GM21390 (cell line): ENCODE results near the gene SPANXN1.
"Not testable (repeated sequence)": the region's sequence is repeated elsewhere in the genome, so short reads cannot be mapped to it uniquely, and the experiment has no call there.

ENCODE experiments used
- ATAC-seq: cut with Tn5 transposase; IDR thresholded peaks from one replicate; pipeline ENCODE4 v1.9.1; 2021; ENCODE audit not compliant: unreplicated experiment

Gene SPANXN1

GRCh38 chrX:145247203-145247602 lies at the start of gene SPANXN1:
Gene SPANXN1 (plus strand): TSS chrX:145247503. CDS start chrX:145247587, 84 bp downstream.
- not testable (repeated sequence) for ATAC-seq

GRCh38 chrX:145199078-145199477 lies 48.2 kb upstream of the SPANXN1 start:
- ATAC-seq, result no peak

GRCh38 chrX:145213504-145213903 lies 33.8 kb upstream of the SPANXN1 start:
- no peak for ATAC-seq

- ATAC-seq, result no peak
Measured at GRCh38 chrX:145292218-145292617, 44.9 kb downstream of the SPANXN1 start.
